ENCODE measurements around the gene RPS23.

The RPS23 gene

GRCh38 chr5:82257247-82257646 lies 20.9 kb downstream of the RPS23 start:
- no peaks in the 10 kb centered on the region; the same call in 1 of the 2 replicates for H3F3A ChIP-seq (ENCODE audit: insufficient read depth)
- H3K27me3 ChIP-seq (ENCODE audit: low read length), result no peaks in the 10 kb centered on the region
- H3K4me3 ChIP-seq (ENCODE audit: insufficient read depth, low read length, poor library complexity, severe bottlenecking), result no peak overlapping the region
- TF ChIP-seq CTCF (IDR thresholded peaks at IDR 0.05; ENCODE audit: insufficient read depth, low read length, poor library complexity, severe bottlenecking) (no peak), EZH2phosphoT487 (conservative IDR thresholded peaks at IDR 0.05; ENCODE audit: low read length) (no peak)
- H3K79me2 ChIP-seq (ENCODE audit: insufficient read depth, low read length), result no peaks in the 10 kb centered on the region
- H3K27ac ChIP-seq (ENCODE audit: low read depth, low read length), result no peak overlapping the region
- H3K4me2 ChIP-seq (ENCODE audit: low read depth, low read length, poor library complexity, severe bottlenecking), result no peak overlapping the region
- no peaks in the 10 kb centered on the region for H3K9me3 ChIP-seq (ENCODE audit: insufficient read depth, low read length)
- H3K9ac ChIP-seq (ENCODE audit: low read length), result no peak overlapping the region
- H4K20me1 ChIP-seq (ENCODE audit: low read depth, low read length), result no peaks in the 10 kb centered on the region
- H2AFZ ChIP-seq (ENCODE audit: low read depth, low read length, severe bottlenecking), result no peak overlapping the region
- H3K9me2 ChIP-seq (replicated peaks; ENCODE audit: insufficient read depth, low read length), result no peaks in the 10 kb centered on the region
- no peaks in the 10 kb centered on the region for H3K36me3 ChIP-seq (ENCODE audit: low read length)

- Histone ChIP-seq H4K20me1 (ENCODE audit: low read depth, low read length) (no peaks in the 10 kb centered on the region), H3F3A (ENCODE audit: insufficient read depth) (no peaks in the 10 kb centered on the region; the same call in 1 of the 2 replicates), H3K4me3 (ENCODE audit: insufficient read depth, low read length, poor library complexity, severe bottlenecking) (no peak overlapping the region), H3K9ac (ENCODE audit: low read length) (no peak overlapping the region), H3K9me2 (replicated peaks; ENCODE audit: insufficient read depth, low read length) (no peaks in the 10 kb centered on the region), H3K9me3 (ENCODE audit: insufficient read depth, low read length) (no peaks in the 10 kb centered on the region), H3K36me3 (ENCODE audit: low read length) (no peaks in the 10 kb centered on the region), H3K27me3 (ENCODE audit: low read length) (no peaks in the 10 kb centered on the region), H3K4me2 (ENCODE audit: low read depth, low read length, poor library complexity, severe bottlenecking) (no peak overlapping the region), H3K79me2 (ENCODE audit: insufficient read depth, low read length) (no peaks in the 10 kb centered on the region), H2AFZ (ENCODE audit: low read depth, low read length, severe bottlenecking) (no peak overlapping the region), H3K27ac (ENCODE audit: low read depth, low read length) (no peak overlapping the region)
- TF ChIP-seq EZH2phosphoT487 (conservative IDR thresholded peaks at IDR 0.05; ENCODE audit: low read length) (no peak), CTCF (IDR thresholded peaks at IDR 0.05; ENCODE audit: insufficient read depth, low read length, poor library complexity, severe bottlenecking) (no peak)
These were observed 22.3 kb downstream of the RPS23 start for GRCh38 chr5:82255844-82256243.

DNA sequence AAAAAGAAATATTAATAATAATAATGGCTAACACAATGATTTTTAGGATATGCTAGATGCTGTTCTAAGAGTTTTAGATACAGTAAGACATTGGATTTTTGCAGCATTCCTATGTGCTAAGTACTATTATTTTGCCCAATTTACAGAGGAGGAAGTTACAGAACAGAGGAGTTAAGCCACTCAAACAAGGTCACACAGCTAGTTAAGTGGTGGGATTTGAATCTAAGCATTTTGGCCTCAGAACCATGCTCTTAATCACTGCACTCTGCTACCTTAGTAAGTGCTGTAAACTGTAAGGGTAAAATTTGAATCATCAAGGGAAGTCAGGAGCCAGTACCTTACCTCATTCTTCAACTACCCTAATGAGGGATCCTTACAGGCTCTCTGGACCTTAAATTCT lies 25.4 kb downstream of the RPS23 start:
- Histone ChIP-seq H3K36me3 (ENCODE audit: low read length) (no peaks in the 10 kb centered on the region), H3F3A (ENCODE audit: insufficient read depth) (no peaks in the 10 kb centered on the region), H3K9me3 (ENCODE audit: insufficient read depth, low read length) (no peaks in the 10 kb centered on the region), H3K79me2 (ENCODE audit: insufficient read depth, low read length) (no peaks in the 10 kb centered on the region), H3K27ac (ENCODE audit: low read depth, low read length) (no peak overlapping the region), H3K4me2 (ENCODE audit: low read depth, low read length, poor library complexity, severe bottlenecking) (no peak overlapping the region), H3K4me3 (ENCODE audit: insufficient read depth, low read length, poor library complexity, severe bottlenecking) (no peak overlapping the region), H4K20me1 (ENCODE audit: low read depth, low read length) (no peaks in the 10 kb centered on the region), H3K9me2 (replicated peaks; ENCODE audit: insufficient read depth, low read length) (no peaks in the 10 kb centered on the region), H3K27me3 (ENCODE audit: low read length) (no peaks in the 10 kb centered on the region), H3K9ac (ENCODE audit: low read length) (no peak overlapping the region), H2AFZ (ENCODE audit: low read depth, low read length, severe bottlenecking) (no peak overlapping the region)
- TF ChIP-seq EZH2phosphoT487 (conservative IDR thresholded peaks at IDR 0.05; ENCODE audit: low read length), result no peak

DNA sequence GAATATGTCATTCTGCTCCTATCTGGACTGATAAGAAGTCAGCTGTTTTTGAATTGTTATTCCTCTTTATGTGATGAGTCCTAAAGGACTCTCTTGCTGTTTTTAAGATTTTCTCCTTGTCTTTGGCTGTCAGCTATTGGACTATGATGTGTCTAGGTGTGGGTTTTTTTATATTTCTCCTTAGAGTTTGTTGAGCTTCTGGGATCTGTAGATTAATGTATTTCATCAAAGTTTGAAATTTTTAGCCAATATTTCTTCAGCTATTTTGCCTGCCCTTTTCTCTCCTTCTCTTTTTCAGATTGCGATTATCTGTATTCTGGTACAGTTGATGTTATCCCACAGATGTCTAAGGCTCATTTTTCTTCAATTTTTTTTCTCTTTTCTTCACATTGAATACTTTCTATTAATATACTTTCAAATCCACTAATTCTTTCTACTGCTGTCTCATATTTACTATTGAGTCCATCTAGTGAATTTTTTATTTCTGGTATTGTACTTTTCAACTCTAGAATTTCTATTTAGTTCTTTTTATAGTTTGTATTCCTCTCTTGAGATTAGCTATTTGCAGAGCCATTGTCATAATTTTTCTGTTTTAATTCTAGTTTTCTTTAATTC lies 31.1 kb downstream of the RPS23 start:
- Histone ChIP-seq H4K20me1 (ENCODE audit: low read depth, low read length) (no peaks in the 10 kb centered on the region), H3K79me2 (ENCODE audit: insufficient read depth, low read length) (no peaks in the 10 kb centered on the region), H3K27ac (ENCODE audit: low read depth, low read length) (no peak overlapping the region), H3F3A (ENCODE audit: insufficient read depth) (no peaks in the 10 kb centered on the region), H3K27me3 (ENCODE audit: low read length) (no peaks in the 10 kb centered on the region), H3K9ac (ENCODE audit: low read length) (no peak overlapping the region), H3K9me3 (ENCODE audit: insufficient read depth, low read length) (no peaks in the 10 kb centered on the region), H3K4me2 (ENCODE audit: low read depth, low read length, poor library complexity, severe bottlenecking) (no peak overlapping the region), H3K36me3 (ENCODE audit: low read length) (no peaks in the 10 kb centered on the region), H2AFZ (ENCODE audit: low read depth, low read length, severe bottlenecking) (no peak overlapping the region), H3K9me2 (replicated peaks; ENCODE audit: insufficient read depth, low read length) (no peaks in the 10 kb centered on the region), H3K4me3 (ENCODE audit: insufficient read depth, low read length, poor library complexity, severe bottlenecking) (no peak overlapping the region)
- TF ChIP-seq CTCF (IDR thresholded peaks at IDR 0.05; ENCODE audit: insufficient read depth, low read length, poor library complexity, severe bottlenecking), result no peak
- TF ChIP-seq EZH2phosphoT487 (conservative IDR thresholded peaks at IDR 0.05; ENCODE audit: low read length), result no peak

All from SU-DHL-6 (cell line).